NCI-H510A (cell line): Measurements from ENCODE around the gene GRWD1.

Experiments used
- DNase-seq: peaks from one replicate; lab custom pipeline; 2025; lab: John Stamatoyannopoulos, UW

The GRWD1 gene

GRCh38 chr19:48445606-48446481, at the start of gene GRWD1:
TSS of gene GRWD1 (plus strand) at chr19:48445983. CDS start at chr19:48446006, 23 bp downstream.
- DNase-seq: peak; percentile 94

- no peak for DNase-seq
Observed at GRCh38 chr19:48396016-48396823, 49.6 kb upstream of the GRWD1 start.

- DNase-seq: no peak
Observed at GRCh38 chr19:48396824-48397176, 49.0 kb upstream of the GRWD1 start.

- no peak for DNase-seq
Observed at GRCh38 chr19:48397263-48398101, 48.3 kb upstream of the GRWD1 start.

- no peak for DNase-seq
Observed at GRCh38 chr19:48398102-48398374, 47.7 kb upstream of the GRWD1 start.

DNA sequence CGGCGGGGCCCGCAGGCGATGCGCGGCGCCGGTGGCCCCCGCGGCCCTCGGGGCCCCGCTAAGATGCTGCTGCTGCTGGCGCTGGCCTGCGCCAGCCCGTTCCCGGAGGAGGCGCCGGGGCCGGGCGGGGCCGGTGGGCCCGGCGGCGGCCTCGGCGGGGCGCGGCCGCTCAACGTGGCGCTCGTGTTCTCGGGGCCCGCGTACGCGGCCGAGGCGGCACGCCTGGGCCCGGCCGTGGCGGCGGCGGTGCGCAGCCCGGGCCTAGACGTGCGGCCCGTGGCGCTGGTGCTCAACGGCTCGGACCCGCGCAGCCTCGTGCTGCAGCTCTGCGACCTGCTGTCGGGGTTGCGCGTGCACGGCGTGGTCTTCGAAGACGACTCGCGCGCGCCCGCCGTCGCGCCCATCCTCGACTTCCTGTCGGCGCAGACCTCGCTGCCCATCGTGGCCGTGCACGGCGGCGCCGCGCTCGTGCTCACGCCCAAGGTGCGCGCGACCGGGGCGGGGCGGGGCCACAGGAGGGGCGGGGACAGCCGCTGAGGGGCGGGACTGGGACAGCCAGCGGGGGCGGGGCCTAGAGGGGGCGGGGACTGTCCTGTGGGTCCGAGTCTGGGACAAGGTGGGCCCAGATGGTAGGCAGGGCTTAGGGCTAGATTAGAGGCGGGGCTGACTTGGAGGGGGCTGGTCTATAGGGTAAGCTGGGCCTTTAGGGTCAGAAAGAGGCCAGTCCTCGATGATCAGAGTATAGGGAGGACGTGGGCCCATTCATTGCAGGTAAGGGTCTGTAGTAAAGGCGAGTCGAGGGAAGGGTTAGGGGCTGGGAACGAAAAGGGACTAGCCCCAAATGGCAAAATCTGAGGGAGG, 47.2 kb upstream of the GRWD1 start:
- DNase-seq: peak; percentile 80

DNA sequence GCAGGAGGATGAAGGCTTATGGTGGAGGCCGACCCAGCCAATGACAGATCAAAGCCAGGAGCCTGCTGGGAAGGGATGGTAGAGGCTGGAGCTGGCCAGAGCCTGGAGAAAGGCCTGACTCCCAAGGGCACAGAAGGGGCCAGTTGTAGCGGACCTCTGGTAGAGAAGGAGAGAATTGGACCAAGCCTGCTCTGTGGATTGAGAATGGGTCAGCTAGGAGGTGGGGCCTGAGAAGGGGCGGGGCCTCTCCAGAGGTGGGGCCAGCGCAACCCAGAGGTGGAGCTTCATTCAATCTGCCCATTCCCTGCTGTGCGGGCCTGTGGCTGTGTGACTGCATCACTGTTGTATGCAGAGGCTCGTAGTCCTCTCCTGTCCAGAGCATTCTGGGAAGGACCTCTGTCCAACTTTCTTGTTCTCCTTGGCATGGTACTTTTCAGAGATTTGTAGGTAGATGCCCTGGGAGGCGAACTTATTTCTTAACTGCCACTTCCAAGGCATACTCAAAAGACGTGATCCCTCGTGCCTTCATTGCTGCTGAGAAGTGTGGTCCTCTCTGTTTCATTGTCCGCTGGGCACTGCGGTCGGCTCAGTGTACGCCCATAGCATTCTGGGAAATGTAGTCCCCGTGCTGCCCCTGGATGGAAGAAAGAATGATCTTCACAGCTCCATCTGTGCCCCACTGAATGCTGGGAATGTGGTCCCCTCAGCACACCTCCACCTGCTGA, 45.6 kb upstream of the GRWD1 start:
- DNase-seq: peak; percentile 62

GRCh38 chr19:48401287-48401686, 44.5 kb upstream of the GRWD1 start:
- no peak for DNase-seq

DNA sequence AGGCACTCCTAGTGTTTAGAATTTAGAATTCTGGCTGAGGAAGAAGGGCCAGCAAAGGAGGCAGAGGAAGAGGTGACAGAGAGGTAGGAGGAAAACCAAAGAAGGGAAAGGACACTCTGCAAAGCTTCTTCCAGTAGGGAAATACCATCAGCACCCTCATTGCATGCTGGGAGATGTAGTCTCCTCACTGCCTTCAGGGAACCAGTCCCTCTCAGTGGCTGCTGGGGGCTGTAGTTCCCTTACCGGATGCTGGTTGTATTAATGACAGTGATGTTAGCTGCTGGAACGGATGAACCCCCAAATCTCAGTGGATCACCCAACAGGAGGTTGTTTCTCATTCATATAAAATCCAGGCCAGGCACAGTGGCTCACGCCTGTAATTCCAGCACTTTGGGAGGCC, 42.2 kb upstream of the GRWD1 start:
- DNase-seq: peak; percentile 22

DNA sequence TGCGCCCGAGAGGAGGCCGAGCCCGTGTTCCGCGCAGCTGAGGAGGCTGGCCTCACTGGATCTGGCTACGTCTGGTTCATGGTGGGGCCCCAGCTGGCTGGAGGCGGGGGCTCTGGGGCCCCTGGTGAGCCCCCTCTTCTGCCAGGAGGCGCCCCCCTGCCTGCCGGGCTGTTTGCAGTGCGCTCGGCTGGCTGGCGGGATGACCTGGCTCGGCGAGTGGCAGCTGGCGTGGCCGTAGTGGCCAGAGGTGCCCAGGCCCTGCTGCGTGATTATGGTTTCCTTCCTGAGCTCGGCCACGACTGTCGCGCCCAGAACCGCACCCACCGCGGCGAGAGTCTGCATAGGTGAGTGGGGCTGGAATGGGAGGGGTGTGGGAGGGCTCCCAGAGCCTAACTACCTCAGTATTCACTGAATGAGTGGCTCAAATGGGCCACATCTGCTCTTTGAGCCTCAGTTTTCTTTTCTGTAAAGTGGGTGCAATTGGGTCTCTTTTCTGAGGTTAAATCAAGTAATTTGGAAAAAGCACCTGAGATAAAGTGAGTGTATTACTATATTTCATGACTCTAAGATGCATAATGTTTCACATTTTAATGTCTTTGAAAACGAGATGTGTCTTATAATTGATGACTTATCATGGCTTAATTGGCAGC, 40.6 kb upstream of the GRWD1 start:
- no peak for DNase-seq

GRCh38 chr19:48405850-48406249, 39.9 kb upstream of the GRWD1 start:
- DNase-seq: no peak

GRCh38 chr19:48413879-48414587, 31.8 kb upstream of the GRWD1 start:
- DNase-seq: no peak

DNA sequence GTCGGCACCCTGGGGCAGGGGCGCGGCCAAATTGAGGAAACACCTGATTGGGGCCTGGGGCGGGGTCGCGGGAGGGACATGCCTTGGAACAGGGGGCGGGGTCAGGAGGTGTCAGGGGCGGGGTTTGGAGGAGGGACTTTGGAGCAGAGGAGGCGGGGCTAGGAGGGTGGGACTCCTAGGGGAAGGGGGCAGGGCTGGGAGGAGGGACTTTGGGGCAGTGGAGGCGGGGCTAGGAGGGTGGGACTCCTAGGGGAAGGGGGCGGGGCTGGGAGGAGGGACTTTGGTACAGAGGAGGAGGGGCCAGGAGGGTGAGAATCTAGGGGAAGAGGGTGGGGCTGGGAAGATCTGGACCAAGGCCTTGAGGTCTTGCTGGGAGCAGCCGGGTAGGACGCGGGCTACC, 30.4 kb upstream of the GRWD1 start:
- no peak for DNase-seq

DNA sequence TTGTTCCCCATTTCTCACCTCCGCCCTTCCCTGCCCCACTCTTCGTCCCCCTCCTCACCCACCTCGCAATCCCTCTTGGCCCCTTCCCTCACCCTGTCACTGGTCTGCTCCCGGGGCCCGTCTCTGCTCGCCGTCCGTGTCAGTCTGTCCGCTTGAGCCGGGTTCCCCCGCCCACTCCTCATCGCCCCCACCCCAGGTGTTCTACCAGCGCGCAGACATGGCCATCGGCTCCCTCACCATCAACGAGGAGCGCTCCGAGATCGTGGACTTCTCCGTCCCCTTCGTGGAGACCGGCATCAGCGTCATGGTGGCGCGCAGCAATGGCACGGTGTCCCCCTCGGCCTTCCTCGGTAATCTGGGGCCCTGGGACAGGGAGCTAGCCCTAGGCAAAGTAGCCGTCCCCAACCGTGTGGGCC, 30.0 kb upstream of the GRWD1 start:
- no peak for DNase-seq

- DNase-seq: no peak
Observed at GRCh38 chr19:48417421-48417820, 28.4 kb upstream of the GRWD1 start.

GRCh38 chr19:48418317-48419064, 27.3 kb upstream of the GRWD1 start:
- DNase-seq: no peak

- no peak for DNase-seq
Observed at GRCh38 chr19:48419158-48419920, 26.4 kb upstream of the GRWD1 start.

- DNase-seq: no peak
Observed at GRCh38 chr19:48421548-48421947, 24.2 kb upstream of the GRWD1 start.
